Right ventricle myocardium superior (tissue), 1 donor: ENCODE results near the gene SLC34A3. TPM values are rescaled to one million over a fixed set of nuclear protein-coding genes. Genes with fewer than 3 reads are reported as not detected.

Source experiments
- ATAC-seq: fragments of 200-7000 bp; cut with Tn5 transposase; one replicate; pipeline ENCODE4 v1.9.1; 2020; ENCODE audit warnings: mild to moderate bottlenecking; ENCODE audit not compliant: poor library complexity
- DNase-seq: peaks from one replicate; pipeline ENCODE4 v3.0.0-alpha.2; 2020
- intact Hi-C: fragments of 100-400 bp; cut with DNase I; formaldehyde crosslinking; loops from one replicate; pipeline ENCODE4 v1.11.2; 2022
- total RNA-seq: library from RNA; stranded (reverse); fragmentation: NEBNext Ultra II Directional; extraction: Animal tissue kit (Norgen Biotek cat#: 25700); gene quantifications from one replicate; pipeline ENCODE4 v1.2.1, GENCODE V29; 2021
- donor health status: DM: no; HTN: yes; CAD: no; lungs with severe emphysema.

Gene SLC34A3
- total RNA-seq, 1 donor from 2014 or later: not detected

DNA sequence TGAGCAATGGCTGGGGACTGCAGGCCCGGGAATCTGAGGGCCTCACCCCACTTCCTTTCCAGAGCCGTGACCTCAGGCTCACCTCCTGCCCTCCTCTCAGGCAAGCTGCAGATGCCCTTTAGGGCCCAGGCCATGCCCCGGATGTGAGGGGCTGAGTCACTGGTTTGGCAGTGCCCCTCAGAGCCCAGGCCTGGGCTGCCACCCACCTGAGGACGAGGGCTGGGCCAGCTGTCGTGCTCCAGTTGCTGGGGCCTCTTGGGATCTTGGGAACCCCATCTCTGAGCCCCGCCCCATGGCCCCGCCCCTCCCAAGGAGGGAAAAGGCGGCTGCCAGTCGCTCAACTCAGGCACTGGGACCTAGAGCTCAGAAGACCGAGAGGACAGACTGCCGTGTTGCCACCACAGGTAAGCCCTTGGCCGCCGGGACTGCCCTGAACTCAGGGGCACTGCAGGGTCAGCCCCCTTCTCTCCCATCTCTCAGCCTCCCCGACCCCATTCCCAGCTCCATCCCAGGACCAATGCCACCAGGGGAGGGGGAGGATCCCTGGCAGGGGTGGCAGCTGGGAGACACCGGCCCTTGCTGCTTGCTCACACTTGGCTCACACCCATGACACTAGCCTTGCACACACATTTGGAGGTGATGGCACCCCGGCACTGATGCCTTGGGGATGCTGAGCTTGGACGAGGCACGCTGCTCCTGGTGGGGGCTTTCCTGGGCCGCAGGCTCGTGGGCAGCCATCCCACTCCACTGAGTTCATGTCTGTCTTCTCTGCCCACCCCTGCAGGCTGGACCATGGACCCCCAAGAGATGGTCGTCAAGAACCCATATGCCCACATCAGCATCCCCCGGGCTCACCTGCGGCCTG is 5.6 kb upstream of the SLC34A3 start, which contains the start of gene CYSRT1:
TSS of gene CYSRT1 (plus strand) at position 345 of the 865 bp plus-strand sequence. CDS start at position 793, 448 bp downstream.
- ATAC-seq: no peak
- DNase-seq: no peak
- intact Hi-C loops: loop anchor here (5.0 kb wide), 1 partner anchor 33 kb away; no protein-coding TSS in a partner anchor

DNA sequence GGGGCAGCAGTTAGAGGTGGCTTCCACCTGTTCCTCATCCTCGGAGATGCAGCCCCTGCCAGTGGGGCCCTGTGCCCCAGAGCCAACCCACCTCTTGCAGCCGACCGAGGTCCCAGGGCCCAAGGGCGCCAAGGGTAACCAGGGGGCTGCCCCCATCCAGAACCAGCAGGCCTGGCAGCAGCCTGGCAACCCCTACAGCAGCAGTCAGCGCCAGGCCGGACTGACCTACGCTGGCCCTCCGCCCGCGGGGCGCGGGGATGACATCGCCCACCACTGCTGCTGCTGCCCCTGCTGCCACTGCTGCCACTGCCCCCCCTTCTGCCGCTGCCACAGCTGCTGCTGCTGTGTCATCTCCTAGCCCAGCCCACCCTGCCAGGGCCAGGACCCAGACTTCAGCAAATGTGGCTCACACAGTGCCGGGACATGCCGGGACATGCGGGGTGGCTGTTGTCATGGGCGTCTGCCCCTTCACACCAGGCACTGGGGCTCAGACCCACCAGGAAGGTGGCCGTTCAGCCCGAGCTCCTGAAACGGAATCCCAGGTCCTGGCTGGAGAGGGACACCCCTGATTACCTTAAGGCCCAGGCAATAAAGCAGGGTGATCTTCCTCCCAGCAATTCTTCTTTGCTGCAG is 4.9 kb upstream of the SLC34A3 start:
- no peak for ATAC-seq
- no peak for DNase-seq
- intact Hi-C loops: loop anchor here (2.0 to 5.0 kb wide), 2 partner anchors 34 to 107 kb away; no protein-coding TSS in a partner anchor

DNA sequence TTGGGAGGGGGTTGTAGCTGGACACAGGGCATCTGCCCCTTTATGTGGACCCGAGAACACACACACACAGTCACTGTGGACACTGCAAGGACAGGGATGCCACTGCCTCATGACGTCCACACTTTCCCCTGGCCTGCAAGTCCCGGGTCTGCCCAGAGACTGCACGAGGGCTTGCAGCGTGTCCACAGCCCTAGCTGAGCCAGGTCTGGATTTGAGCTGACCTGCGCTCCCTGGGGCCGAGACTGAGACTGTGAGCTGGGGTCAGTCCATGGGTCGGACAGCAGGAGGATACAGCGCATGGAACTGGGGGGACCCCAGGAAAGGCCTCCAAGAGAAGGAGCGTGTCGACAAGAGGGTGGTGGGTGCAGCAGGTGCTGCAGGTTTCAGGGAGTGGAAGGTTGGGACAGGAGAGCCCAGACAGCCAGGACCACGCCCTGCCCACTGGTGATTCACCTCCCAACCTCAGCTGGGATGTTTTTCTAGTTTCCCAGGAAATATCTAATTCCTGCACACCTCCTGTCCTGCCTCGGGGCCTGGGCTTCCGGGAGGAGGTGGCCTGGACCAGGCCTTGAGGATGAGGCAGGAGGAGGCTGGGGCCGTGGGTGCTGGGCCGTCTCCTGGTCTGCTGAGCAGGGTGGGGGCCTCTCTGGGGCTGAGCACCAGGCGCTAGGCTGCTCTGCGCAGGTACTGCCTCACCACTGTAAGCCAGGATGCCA is 4.2 kb upstream of the SLC34A3 start:
- no peak for DNase-seq
- intact Hi-C loops: loop anchor here (2.0 to 5.0 kb wide), 2 partner anchors 34 to 108 kb away; no protein-coding TSS in a partner anchor
- ATAC-seq: no peak

DNA sequence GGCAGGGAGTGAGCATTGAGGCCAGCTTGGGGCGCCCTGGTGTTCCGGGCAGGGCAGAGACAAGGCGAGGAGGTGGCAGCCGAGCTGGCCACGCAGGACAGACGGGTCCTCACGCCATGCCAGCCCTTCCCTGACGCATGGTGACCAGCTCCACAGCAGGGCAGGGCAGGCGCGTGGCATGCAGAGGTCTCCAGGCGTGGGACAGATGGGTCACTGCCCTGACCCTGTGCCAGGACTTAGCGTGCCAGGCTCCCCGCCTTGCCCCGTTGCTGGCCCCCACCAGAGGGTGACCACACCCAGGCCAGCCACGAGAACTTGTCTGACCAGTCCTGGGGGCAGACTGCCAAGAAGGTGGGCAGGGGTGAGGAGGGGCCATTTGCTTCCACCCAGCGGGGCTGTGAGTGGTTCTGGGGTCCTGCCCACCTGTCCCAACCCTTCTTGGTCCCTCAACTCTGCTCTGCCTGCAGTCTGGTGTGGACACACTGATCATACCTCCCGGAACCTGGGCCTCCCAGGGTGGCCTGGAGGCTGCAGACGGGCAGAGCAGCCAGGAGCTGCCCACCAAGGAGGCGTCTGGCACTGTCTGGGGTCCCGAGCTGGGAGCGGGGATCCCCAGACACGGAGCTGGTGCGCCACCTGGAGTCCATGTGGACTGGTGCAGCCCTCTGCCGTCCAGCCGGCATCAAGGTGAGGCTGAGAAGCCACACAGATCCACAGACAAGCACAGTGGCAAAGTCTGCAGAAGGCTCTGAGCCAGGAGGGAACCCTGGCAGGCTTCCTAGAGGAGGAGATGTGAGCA is 3.4 kb upstream of the SLC34A3 start, which contains the start of gene RNF224:
TSS of gene RNF224 (plus strand) at position 449 of the 799 bp plus-strand sequence. CDS start 834 bp downstream, outside the sequence.
- peak; percentile 85 for DNase-seq
- ATAC-seq: peak; percentile 34
- intact Hi-C loops: loop anchor here (2.0 to 5.0 kb wide), 2 partner anchors 35 to 108 kb away; no protein-coding TSS in a partner anchor

DNA sequence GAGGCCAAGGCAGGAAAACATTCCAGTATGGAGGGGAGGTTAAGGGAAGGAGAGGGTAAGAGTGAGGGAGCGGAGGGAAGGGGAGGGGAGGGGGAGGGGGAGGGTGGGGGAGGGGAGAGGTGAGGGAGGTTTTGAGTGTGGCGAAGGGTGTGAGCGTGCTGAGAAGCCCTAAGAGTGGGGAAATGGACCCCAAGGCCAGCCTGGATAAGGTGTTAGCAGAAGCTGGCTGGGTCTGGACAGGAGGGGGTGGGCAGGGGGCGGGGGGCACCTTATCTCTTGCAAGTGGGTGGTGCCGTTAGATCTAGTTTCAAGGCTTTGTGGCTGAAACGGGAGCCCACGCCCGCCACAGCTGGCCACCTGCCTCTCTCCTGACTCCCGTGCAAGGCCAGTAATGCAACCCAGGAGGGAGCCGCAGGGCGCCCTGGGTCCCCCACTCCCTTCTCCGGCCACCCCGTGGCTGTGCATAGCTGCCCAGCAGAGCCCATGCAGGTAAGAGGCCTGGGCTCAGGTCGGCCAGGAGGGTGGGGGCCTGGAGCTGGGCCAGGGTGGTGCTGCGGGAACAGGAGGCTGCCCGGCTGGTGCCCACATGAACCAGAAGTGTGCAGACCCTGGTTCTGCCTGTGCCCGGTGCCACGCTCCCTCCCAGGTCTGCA is 2.7 kb upstream of the SLC34A3 start:
- no peak for DNase-seq
- intact Hi-C loops: loop anchor here (2.0 to 5.0 kb wide), 2 partner anchors 36 to 109 kb away; no protein-coding TSS in a partner anchor
- ATAC-seq: no peak

DNA sequence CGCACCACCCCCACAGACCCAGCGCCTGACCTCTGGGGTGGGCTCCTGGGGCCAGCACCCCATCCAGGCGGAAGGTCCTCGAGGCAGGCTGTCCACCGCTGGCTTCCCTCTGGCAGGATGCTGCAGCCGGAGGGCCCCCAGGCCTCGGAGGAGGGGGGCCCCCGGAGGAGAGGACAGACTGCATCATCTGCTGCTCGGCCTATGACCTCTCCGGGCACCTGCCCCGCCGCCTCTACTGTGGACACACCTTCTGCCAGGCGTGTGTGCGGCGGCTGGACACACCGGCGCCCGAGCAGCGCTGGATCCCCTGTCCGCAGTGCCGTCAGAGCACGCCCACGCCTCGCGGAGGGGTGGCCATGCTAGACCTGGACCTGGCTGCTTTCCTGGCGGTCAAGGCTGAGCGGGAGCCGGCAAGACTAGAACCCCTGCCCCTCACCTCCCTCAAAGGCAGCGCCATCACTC is 2.2 kb upstream of the SLC34A3 start:
- DNase-seq (no peak), ATAC-seq (no peak)
- intact Hi-C loops: loop anchor here (5.0 kb wide), 1 partner anchor 36 kb away; no protein-coding TSS in a partner anchor

DNA sequence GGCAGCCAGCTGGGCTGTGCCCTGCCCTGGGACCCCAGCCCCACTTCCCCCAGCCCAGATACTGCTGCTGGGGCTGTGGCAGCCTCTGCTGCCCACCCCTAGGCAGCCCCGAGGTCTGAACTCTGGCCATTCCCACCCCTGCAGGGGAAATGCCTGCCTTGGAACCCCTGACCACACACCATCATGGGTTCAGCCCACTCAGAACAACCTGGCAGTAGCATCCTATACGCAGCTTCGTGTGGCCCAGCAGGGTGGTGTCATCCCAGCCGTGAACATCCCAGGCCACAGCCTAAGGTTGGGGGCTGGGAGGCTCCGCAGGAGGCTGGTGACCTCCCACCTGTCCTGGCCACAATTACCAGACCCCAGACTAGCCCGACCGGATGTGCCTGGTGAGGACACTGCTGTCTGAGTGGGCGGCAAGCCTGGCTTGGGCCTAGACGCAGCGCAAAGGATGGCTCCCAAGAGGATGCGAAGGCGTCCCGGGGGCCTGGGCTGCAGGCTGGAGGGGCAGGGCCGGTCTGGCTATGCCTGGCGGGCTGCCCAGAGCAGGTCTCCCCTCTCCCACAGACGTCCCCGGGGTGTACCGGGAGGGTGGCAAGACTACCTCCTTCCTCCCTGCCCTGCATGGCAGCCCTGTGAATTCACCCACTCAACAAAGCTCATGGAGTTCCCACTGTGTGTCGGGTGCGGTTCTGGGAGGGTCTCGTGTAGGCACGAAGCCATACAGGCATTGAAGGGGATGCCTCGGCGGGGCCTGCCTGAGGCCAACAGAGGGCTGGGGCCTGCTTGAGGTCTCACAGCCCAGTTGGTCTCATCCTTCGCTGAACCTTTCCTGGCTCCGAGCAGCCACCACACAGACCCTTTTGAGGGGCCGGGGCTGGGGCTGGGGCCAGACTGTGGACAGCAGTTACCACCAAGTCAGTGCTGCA is 1.5 kb upstream of the SLC34A3 start:
- no peak for DNase-seq
- intact Hi-C loops: loop anchor here (5.0 kb wide), 1 partner anchor 37 kb away; no protein-coding TSS in a partner anchor
- ATAC-seq: no peak

DNA sequence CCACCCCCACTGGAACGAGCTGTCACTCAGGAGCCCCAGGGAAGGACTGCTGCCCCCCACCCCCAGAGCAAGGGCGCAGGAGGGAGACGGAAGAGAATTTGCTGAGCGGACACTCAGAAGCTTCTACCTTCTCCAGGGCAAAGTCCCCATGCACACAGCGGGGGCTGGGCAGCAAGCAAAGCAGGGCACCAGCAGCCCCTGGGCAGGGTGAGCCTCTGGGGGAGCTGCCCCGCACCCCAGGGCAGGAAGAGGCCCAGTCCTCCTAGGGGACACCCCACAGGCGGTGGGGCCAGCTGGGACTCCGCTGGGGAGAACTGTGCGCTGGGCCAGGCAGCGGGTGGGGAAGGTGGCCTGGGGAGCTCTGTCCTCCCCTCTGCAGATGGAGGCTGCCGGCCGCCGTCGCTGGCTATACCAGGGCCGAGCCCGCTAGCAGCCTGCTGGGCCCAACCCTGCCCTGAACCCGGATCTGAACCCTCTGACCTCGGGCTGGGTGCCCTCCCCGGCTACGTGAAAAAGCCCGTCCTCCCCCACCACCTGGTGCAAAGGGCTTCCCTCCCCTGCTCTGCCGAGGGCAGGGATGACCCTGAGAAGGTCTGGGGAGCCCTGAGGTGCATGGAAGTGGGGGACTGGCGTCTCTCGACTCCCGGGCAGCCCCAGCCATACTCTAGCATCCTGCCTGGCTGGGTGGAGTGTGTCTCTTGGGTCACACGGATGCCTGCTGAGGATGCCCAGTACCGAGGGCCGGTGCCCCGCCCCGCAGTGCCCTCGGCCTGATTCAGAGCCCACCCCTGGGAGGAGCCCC is 597 bp upstream of the SLC34A3 start:
- intact Hi-C loops: loop anchor here (5.0 kb wide), 1 partner anchor 38 kb away; no protein-coding TSS in a partner anchor
- DNase-seq: no peak
- no peak for ATAC-seq

DNA sequence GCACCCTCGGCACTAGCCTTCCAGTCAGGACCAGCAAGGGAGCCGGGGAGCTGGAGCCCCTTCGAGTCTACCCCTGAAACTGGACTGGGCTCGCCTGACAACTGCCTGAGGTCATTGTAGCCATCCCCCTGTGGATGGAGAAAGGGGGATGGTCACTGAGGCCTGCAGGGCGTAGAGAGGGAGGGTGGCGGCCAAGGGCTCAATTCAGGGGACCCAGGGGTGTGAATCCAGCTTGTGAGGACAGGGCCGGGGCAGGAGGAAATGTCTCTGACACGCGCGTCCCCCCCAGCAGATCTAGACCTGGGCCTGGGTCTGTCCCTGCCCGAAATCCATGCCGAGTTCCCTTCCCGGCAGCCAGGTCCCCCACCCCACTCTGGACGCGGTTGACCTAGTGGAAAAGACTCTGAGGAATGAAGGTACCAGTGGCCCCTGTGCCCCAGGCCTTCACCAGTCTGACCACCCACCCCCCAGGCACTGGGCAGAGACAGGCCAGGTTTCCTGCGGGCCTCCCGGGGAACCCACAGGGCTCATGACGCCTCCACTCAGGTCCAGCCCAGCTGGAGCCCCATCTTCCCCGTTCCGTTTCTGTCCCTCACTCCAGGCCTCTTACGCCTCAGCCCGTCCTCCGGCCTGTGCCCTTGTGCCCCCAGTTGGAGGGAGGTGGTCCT is 805 bp downstream of the SLC34A3 start:
- no peak for ATAC-seq
- DNase-seq: no peak
- intact Hi-C loops: no loop called here

DNA sequence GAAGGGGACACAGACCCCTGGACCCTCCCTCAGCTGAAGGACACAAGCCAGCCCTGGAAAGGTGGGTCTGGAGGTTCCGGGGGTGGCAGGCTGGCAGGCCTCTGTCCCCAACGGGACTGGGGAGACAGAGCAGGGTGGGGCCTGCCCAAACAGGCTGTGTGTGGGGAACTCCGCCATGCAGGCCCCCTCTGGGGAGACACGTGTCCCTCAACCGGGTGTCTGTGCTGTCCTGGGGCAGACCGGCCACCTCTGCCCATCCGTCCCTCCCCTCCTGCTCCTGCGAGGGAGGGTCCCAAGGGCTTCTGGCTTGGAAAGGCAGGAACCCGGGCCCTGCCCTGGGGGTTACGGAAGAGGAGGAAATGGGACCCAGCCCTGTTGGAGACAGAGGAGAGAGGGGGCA is 1.4 kb downstream of the SLC34A3 start:
- intact Hi-C loops: no loop called here
- no peak for DNase-seq
- no peak for ATAC-seq

DNA sequence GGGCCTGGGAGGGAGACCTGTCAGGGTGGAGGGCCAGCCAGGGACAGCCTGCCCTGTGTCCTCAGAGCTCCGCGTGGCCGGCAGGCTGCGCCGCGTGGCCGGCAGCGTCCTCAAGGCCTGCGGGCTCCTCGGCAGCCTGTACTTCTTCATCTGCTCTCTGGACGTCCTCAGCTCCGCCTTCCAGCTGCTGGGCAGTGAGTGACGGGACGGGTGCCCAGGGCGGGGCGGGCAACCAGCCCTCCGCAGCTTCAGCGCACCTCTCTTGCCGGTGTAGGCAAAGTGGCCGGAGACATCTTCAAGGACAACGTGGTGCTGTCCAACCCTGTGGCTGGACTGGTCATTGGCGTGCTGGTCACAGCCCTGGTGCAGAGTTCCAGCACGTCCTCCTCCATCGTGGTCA is 1.8 kb downstream of the SLC34A3 start:
- no peak for ATAC-seq
- intact Hi-C loops: no loop called here
- DNase-seq: no peak

DNA sequence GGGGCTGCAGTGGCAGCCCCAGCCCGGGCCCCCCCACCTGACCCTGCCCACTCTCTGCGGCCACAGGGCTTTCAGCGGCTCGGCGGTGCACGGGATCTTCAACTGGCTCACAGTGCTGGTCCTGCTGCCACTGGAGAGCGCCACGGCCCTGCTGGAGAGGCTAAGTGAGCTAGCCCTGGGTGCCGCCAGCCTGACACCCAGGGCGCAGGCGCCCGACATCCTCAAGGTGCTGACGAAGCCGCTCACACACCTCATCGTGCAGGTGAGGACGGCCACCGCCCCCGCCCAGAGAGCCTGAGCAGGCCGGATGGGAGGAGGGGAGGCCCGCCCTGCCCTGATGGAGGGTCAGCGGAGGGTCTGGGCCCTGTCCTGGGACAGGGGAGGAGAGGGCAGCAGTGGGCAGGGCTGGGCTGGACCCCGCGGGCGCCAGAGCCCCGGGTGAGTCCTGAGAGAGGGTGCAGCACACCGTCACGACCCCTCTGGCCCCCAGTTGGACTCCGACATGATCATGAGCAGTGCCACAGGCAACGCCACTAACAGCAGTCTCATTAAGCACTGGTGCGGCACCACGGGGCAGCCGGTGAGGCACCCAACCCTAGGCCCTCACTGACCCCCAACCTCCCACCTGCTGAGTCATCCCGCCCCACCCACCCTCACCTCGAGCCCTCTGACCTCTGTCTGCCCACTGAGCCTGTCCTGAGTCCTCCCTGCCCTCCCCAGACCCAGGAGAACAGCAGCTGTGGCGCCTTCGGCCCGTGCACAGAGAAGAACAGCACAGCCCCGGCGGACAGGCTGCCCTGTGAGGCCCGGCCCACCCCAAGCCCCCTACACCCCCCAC is 2.7 kb downstream of the SLC34A3 start:
- DNase-seq (no peak), ATAC-seq (no peak)
- intact Hi-C loops: no loop called here

DNA sequence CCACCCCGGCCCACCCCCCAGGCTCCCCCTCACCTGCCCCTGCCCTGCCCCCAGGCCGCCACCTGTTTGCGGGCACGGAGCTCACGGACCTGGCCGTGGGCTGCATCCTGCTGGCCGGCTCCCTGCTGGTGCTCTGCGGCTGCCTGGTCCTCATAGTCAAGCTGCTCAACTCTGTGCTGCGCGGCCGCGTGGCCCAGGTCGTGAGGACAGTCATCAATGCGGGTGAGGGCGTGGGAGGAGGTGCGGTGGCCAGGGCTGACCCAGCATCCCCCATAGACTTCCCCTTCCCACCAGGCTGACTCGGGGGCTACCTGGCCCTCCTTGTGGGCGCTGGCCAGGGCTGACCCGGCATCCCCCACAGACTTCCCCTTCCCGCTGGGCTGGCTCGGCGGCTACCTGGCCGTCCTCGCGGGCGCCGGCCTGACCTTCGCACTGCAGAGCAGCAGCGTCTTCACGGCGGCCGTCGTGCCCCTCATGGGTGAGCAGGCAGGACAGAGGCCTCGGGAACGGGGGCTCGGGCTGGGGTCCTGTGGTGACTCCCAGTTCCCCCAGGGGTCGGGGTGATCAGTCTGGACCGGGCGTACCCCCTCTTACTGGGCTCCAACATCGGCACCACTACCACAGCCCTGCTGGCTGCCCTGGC is 3.5 kb downstream of the SLC34A3 start:
- DNase-seq (no peak), ATAC-seq (no peak)
- intact Hi-C loops: no loop called here
